ENCODE measurements around the gene RARS2. TPM values are rescaled to one million over a fixed set of nuclear protein-coding genes. Genes with fewer than 3 reads are reported as not detected.
"Not testable (repeated sequence)": the region's sequence is repeated elsewhere in the genome, so short reads cannot be mapped to it uniquely, and the experiment has no call there.

Gene RARS2
- total RNA-seq, 2 donors from 2014 or later = 21.8 to 32.0 TPM

- no peaks in the 10 kb centered on the region for H3K9me3 Mint-ChIP-seq
- H3K4me3 Mint-ChIP-seq = no peak overlapping the region
- H3K36me3 Mint-ChIP-seq = peaks cover 14% of the 10 kb centered on the region
- DNase-seq (ENCODE audit: low spot score) (no peak), ATAC-seq (no peak)
- H3K27me3 Mint-ChIP-seq = no peaks in the 10 kb centered on the region
- peaks cover 0 to 4% of the 10 kb centered on the region in 2 donors for H3K4me1 Mint-ChIP-seq (ENCODE audit: low read depth in 2 of 2)
- H3K27ac Mint-ChIP-seq = no peak overlapping the region
Observed at GRCh38 chr6:87514831-87515230, 75.0 kb downstream of the RARS2 start.

- H3K4me3 Mint-ChIP-seq = no peak overlapping the region
- DNase-seq (ENCODE audit: low spot score) = no peak
- no peak for ATAC-seq
- H3K4me1 Mint-ChIP-seq (ENCODE audit: low read depth in 2 of 2) = peaks cover 0 to 3% of the 10 kb centered on the region in 2 donors
- H3K9me3 Mint-ChIP-seq = no peaks in the 10 kb centered on the region
- peaks cover 4% of the 10 kb centered on the region for H3K36me3 Mint-ChIP-seq
- H3K27me3 Mint-ChIP-seq = no peaks in the 10 kb centered on the region
- no peak overlapping the region for H3K27ac Mint-ChIP-seq
Observed at GRCh38 chr6:87504441-87504840, 85.3 kb downstream of the RARS2 start.

- H3K4me1 Mint-ChIP-seq (ENCODE audit: low read depth in 2 of 2) = peaks cover 0 to 3% of the 10 kb centered on the region in 2 donors
- H3K27ac Mint-ChIP-seq = no peak overlapping the region
- peaks cover 4% of the 10 kb centered on the region for H3K36me3 Mint-ChIP-seq
- H3K4me3 Mint-ChIP-seq = no peak overlapping the region
- no peaks in the 10 kb centered on the region for H3K27me3 Mint-ChIP-seq
- DNase-seq (ENCODE audit: low spot score) (no peak), ATAC-seq (no peak)
- no peaks in the 10 kb centered on the region for H3K9me3 Mint-ChIP-seq
Observed at GRCh38 chr6:87501809-87502572, 87.8 kb downstream of the RARS2 start.

GRCh38 chr6:87498048-87498447, 91.7 kb downstream of the RARS2 start:
- no peak overlapping the region for H3K4me3 Mint-ChIP-seq
- peaks cover under 1 to 2% of the 10 kb centered on the region in 2 donors for H3K4me1 Mint-ChIP-seq (ENCODE audit: low read depth in 2 of 2)
- no peaks in the 10 kb centered on the region for H3K9me3 Mint-ChIP-seq
- no peak overlapping the region for H3K27ac Mint-ChIP-seq
- DNase-seq (ENCODE audit: low spot score) (no peak), ATAC-seq (no peak)
- no peaks in the 10 kb centered on the region for H3K27me3 Mint-ChIP-seq
- peaks cover 6% of the 10 kb centered on the region for H3K36me3 Mint-ChIP-seq

GRCh38 chr6:87494761-87495422, 94.9 kb downstream of the RARS2 start:
- peaks cover 4% of the 10 kb centered on the region for H3K36me3 Mint-ChIP-seq
- ATAC-seq = no peak
- DNase-seq (ENCODE audit: low spot score) = no peak
- no peaks in the 10 kb centered on the region for H3K9me3 Mint-ChIP-seq
- H3K27me3 Mint-ChIP-seq = no peaks in the 10 kb centered on the region
- peaks cover 3 to 4% of the 10 kb centered on the region in 2 donors for H3K4me1 Mint-ChIP-seq (ENCODE audit: low read depth in 2 of 2)
- no peak overlapping the region for H3K27ac Mint-ChIP-seq
- no peak overlapping the region for H3K4me3 Mint-ChIP-seq

GRCh38 chr6:87489326-87489725, 100.5 kb downstream of the RARS2 start:
- H3K4me1 Mint-ChIP-seq (ENCODE audit: low read depth in 2 of 2); DNase-seq (ENCODE audit: low spot score); H3K27me3 Mint-ChIP-seq; H3K9me3 Mint-ChIP-seq; H3K4me3 Mint-ChIP-seq; H3K36me3 Mint-ChIP-seq; H3K27ac Mint-ChIP-seq; ATAC-seq: not testable (repeated sequence)

GRCh38 chr6:87487555-87487954, 102.2 kb downstream of the RARS2 start:
- H3K4me3 Mint-ChIP-seq = no peak overlapping the region
- ATAC-seq (no peak), DNase-seq (ENCODE audit: low spot score) (no peak)
- no peaks in the 10 kb centered on the region for H3K27me3 Mint-ChIP-seq
- peaks cover 6% of the 10 kb centered on the region for H3K36me3 Mint-ChIP-seq
- no peaks in the 10 kb centered on the region for H3K9me3 Mint-ChIP-seq
- no peak overlapping the region for H3K27ac Mint-ChIP-seq
- peaks cover 5 to 7% of the 10 kb centered on the region in 2 donors for H3K4me1 Mint-ChIP-seq (ENCODE audit: low read depth in 2 of 2)

- H3K9me3 Mint-ChIP-seq = no peaks in the 10 kb centered on the region
- no peak for ATAC-seq
- no peaks in the 10 kb centered on the region for H3K27me3 Mint-ChIP-seq
- H3K36me3 Mint-ChIP-seq = peaks cover 6% of the 10 kb centered on the region
- peaks cover 5 to 7% of the 10 kb centered on the region in 2 donors for H3K4me1 Mint-ChIP-seq (ENCODE audit: low read depth in 2 of 2)
- no peak for DNase-seq (ENCODE audit: low spot score)
- H3K4me3 Mint-ChIP-seq = no peak overlapping the region
- no peak overlapping the region for H3K27ac Mint-ChIP-seq
Observed at GRCh38 chr6:87484491-87484890, 105.3 kb downstream of the RARS2 start.

- H3K4me3 Mint-ChIP-seq = no peak overlapping the region
- DNase-seq (ENCODE audit: low spot score) (no peak), ATAC-seq (no peak)
- no peaks in the 10 kb centered on the region for H3K27me3 Mint-ChIP-seq
- H3K27ac Mint-ChIP-seq = no peak overlapping the region
- peaks cover 5 to 7% of the 10 kb centered on the region in 2 donors for H3K4me1 Mint-ChIP-seq (ENCODE audit: low read depth in 2 of 2)
- peaks cover 6% of the 10 kb centered on the region for H3K36me3 Mint-ChIP-seq
- no peaks in the 10 kb centered on the region for H3K9me3 Mint-ChIP-seq
Observed at GRCh38 chr6:87483929-87484328, 105.9 kb downstream of the RARS2 start.

GRCh38 chr6:87482366-87482765, 107.4 kb downstream of the RARS2 start:
- Mint-ChIP-seq H3K4me1 (ENCODE audit: low read depth in 2 of 2) (peaks cover 5 to 7% of the 10 kb centered on the region in 2 donors), H3K9me3 (no peaks in the 10 kb centered on the region), H3K27ac (no peak overlapping the region), H3K4me3 (no peak overlapping the region), H3K27me3 (no peaks in the 10 kb centered on the region), H3K36me3 (peaks cover 6% of the 10 kb centered on the region)
- no peak for DNase-seq (ENCODE audit: low spot score)
- ATAC-seq = no peak

- ATAC-seq (no peak), DNase-seq (ENCODE audit: low spot score) (no peak)
- H3K27ac Mint-ChIP-seq = no peak overlapping the region
- H3K36me3 Mint-ChIP-seq = peaks cover 6% of the 10 kb centered on the region
- peaks cover 5 to 7% of the 10 kb centered on the region in 2 donors for H3K4me1 Mint-ChIP-seq (ENCODE audit: low read depth in 2 of 2)
- H3K4me3 Mint-ChIP-seq = no peak overlapping the region
- H3K9me3 Mint-ChIP-seq = no peaks in the 10 kb centered on the region
- no peaks in the 10 kb centered on the region for H3K27me3 Mint-ChIP-seq
Observed at GRCh38 chr6:87481931-87482330, 107.9 kb downstream of the RARS2 start.

GRCh38 chr6:87473419-87473903, 116.3 kb downstream of the RARS2 start:
- no peaks in the 10 kb centered on the region for H3K9me3 Mint-ChIP-seq
- peaks cover 7 to 17% of the 10 kb centered on the region in 2 donors for H3K4me1 Mint-ChIP-seq (ENCODE audit: low read depth in 2 of 2)
- no peaks in the 10 kb centered on the region for H3K36me3 Mint-ChIP-seq
- ATAC-seq = no peak
- peak overlapping the region; percentile 90 to 97 for H3K27ac Mint-ChIP-seq
- peaks cover 3 to 4% of the 10 kb centered on the region in 2 donors for H3K27me3 Mint-ChIP-seq
- no peak for DNase-seq (ENCODE audit: low spot score)
- H3K4me3 Mint-ChIP-seq = peak overlapping the region; percentile 90

GRCh38 chr6:87472525-87473418, 117.0 kb downstream of the RARS2 start, which contains the start of gene SLC35A1:
Gene SLC35A1, plus strand, starts transcription at chr6:87472974. Its CDS starts 30 bp downstream, at chr6:87473004.
- peak within 1 kb of the TSS; percentile 90 to 97 for H3K27ac Mint-ChIP-seq
- no peaks in the 10 kb centered on the region for H3K36me3 Mint-ChIP-seq
- peaks cover 7 to 10% of the 10 kb centered on the region in 2 donors for H3K27me3 Mint-ChIP-seq
- ATAC-seq (peak; percentile 97 to 98), DNase-seq (ENCODE audit: low spot score) (peak; percentile 92)
- peak within 1 kb of the TSS; percentile 90 for H3K4me3 Mint-ChIP-seq
- peaks cover 7 to 17% of the 10 kb centered on the region in 2 donors for H3K4me1 Mint-ChIP-seq (ENCODE audit: low read depth in 2 of 2)
- H3K9me3 Mint-ChIP-seq = no peaks in the 10 kb centered on the region
